A673 (cell line): Measurements from ENCODE around the gene BTBD6. TPM values are rescaled to one million over a fixed set of nuclear protein-coding genes. Genes with fewer than 3 reads are reported as not detected.

Experiments
- BruUV-seq: library from RNA; stranded (reverse); fragments of 400-500 nt; replicated peaks from 2 replicates; lab custom pipeline; 2021; lab: Mats Ljungman, UMichigan
- CTCF ChIA-PET: fragments of 300-600 bp; sonication (Branson Sonifier 250); formaldehyde crosslinking; loops from one replicate; lab custom pipeline; 2022; ENCODE audit warnings: antibody characterized with exemption; lab: Charles Lee
- POLR2A ChIA-PET: fragments of 300-600 bp; sonication (Branson Sonifier 250); formaldehyde crosslinking; loops from one replicate; lab custom pipeline; 2022; ENCODE audit warnings: antibody characterized with exemption; ENCODE audit not compliant: low non-redundant PET; lab: Charles Lee
- DNase-seq: peaks from one replicate; pipeline ENCODE4 v3.0.0-alpha.2; 2015; ENCODE audit warnings: low spot score
- H3K27ac ChIP-seq: fragments of 200-600 bp; sonication (generic); 2 replicates; pipeline ENCODE4 v1.5.1; 2016; ENCODE audit warnings: mixed run types, low read depth, mild to moderate bottlenecking, mixed read lengths, antibody characterized with exemption, low read length; ENCODE audit not compliant: poor library complexity, severe bottlenecking
- H3K27me3 ChIP-seq: fragments of 200-600 bp; sonication (generic); replicated peaks from 2 replicates; pipeline ENCODE4 v1.6.1; 2017; ENCODE audit warnings: mixed run types, low read depth, mild to moderate bottlenecking, mixed read lengths, antibody characterized with exemption, low read length; ENCODE audit not compliant: insufficient read depth, poor library complexity
- H3K36me3 ChIP-seq: fragments of 200-600 bp; sonication (generic); 2 replicates; pipeline ENCODE4 v1.6.1; 2016; ENCODE audit warnings: mixed run types, mild to moderate bottlenecking, mixed read lengths, antibody characterized with exemption, low read length; ENCODE audit not compliant: insufficient read depth, poor library complexity, severe bottlenecking
- H3K4me1 ChIP-seq: fragments of 200-600 bp; sonication (generic); 2 replicates; pipeline ENCODE4 v1.6.1; 2017; ENCODE audit warnings: mixed run types, mild to moderate bottlenecking, mixed read lengths, antibody characterized with exemption, low read length; ENCODE audit not compliant: insufficient read depth, poor library complexity, severe bottlenecking
- H3K4me3 ChIP-seq: fragments of 200-600 bp; sonication (generic); 2 replicates; pipeline ENCODE4 v1.5.1; 2016; ENCODE audit warnings: low read depth, mixed run types, mild to moderate bottlenecking, mixed read lengths, low read length; ENCODE audit not compliant: poor library complexity, severe bottlenecking
- H3K9me3 ChIP-seq: fragments of 200-600 bp; sonication (generic); 2 replicates; pipeline ENCODE4 v1.6.1; 2016; ENCODE audit warnings: mixed run types, low read depth, mild to moderate bottlenecking, mixed read lengths, antibody characterized with exemption, low read length; ENCODE audit not compliant: poor library complexity, severe bottlenecking
- EZH2 ChIP-seq: fragments of 200-600 bp; sonication (generic); IDR thresholded peaks from 2 replicates; pipeline ENCODE4 v1.6.1; 2017; ENCODE audit warnings: borderline replicate concordance, low read depth, mild to moderate bottlenecking, mixed read lengths, antibody characterized with exemption, low read length; ENCODE audit not compliant: poor library complexity, severe bottlenecking
- intact Hi-C: fragments of 100-400 bp; cut with micrococcal nuclease; formaldehyde crosslinking; loops from one replicate; pipeline ENCODE4 v1.10.0; 2022; ENCODE audit not compliant: unreplicated experiment
- total RNA-seq: library from RNA; stranded (reverse); gene quantifications from 2 replicates; pipeline ENCODE4 v1.2.3, GENCODE V29; 2021
- TF ChIP-seq, protein P1 (sequence below): fragments of 300-800, 200-600 bp; sonication (generic); conservative IDR thresholded peaks from 2 replicates; pipeline ENCODE4 v1.5.1; 2017; ENCODE audit warnings: low read depth, mild to moderate bottlenecking, antibody characterized with exemption, low read length, moderate library complexity, mixed read lengths

The BTBD6 gene
- total RNA-seq, 1 experiment from 2014 or later = 39.9 TPM

DNA sequence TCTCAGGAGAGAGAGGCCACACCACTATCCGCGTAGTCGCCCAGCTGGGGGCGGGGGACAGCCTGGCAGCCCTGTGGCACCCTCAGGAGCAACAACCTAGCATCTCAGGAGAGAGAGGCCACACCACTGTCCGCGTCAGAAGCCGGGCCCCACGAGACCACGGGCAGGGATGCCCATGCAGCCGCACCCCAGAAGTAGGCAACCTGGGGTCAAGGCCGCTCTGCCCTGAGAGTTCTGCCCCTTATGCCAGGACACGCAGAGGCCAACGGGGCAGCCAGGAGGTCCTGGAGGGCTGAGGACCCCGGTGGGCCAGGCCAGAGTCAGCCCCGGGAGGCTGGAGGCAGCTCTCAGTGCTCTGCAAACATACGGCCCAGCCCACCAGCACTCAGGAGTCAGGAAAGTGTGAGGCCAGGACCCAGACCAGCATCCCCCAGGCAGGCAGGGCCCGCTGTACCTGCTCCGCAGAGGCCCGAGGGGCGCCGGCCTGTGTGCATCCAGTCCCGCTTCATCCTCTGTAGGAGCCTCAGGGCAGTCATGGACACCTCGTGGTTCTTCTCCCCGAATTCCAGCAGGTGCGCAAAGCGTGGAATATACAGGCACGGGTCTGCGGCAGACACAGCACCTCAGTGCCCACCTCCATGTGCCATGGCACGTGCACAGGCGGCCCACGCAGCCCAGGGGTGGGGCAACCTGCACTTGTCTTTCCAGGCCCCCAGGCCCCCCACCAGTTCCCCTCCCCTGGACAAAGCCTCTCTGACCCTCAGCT, 7.3 kb upstream of the BTBD6 start:
- no peak overlapping the region for H3K27ac ChIP-seq
- no peaks in the 10 kb centered on the region for H3K27me3 ChIP-seq
- H3K4me3 ChIP-seq = no peak overlapping the region
- ChIA-PET POLR2A (no interaction called here), CTCF (no interaction called here)
- intact Hi-C loops = no loop called here
- H3K36me3 ChIP-seq = no peaks in the 10 kb centered on the region
- no peak for TF ChIP-seq EZH2
- TF ChIP-seq, protein P1, sequence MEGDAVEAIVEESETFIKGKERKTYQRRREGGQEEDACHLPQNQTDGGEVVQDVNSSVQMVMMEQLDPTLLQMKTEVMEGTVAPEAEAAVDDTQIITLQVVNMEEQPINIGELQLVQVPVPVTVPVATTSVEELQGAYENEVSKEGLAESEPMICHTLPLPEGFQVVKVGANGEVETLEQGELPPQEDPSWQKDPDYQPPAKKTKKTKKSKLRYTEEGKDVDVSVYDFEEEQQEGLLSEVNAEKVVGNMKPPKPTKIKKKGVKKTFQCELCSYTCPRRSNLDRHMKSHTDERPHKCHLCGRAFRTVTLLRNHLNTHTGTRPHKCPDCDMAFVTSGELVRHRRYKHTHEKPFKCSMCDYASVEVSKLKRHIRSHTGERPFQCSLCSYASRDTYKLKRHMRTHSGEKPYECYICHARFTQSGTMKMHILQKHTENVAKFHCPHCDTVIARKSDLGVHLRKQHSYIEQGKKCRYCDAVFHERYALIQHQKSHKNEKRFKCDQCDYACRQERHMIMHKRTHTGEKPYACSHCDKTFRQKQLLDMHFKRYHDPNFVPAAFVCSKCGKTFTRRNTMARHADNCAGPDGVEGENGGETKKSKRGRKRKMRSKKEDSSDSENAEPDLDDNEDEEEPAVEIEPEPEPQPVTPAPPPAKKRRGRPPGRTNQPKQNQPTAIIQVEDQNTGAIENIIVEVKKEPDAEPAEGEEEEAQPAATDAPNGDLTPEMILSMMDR = no peak
- no peaks in the 10 kb centered on the region for H3K9me3 ChIP-seq
- DNase-seq = no peak
- BruUV-seq = no TSS peak
- no peaks in the 10 kb centered on the region for H3K4me1 ChIP-seq

DNA sequence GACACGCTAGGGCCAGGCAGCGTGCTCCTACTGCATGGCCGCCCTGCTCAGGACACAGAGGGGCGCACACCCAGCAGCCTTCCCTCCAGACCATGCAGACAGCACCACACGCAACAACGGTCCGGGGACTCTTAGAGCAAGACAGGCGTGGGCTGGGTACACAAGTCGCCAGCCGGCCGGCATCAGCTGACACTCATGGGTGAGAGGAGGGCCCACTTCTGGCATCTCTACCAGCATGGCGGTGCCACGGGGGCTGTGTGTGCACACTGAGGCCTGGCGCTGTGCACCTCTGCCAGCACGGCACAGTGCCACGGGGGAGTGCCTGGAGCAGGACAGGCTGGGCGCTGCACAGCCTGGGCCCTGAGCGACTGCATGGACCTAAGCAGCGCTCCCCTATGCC, 6.7 kb upstream of the BTBD6 start:
- intact Hi-C loops = no loop called here
- no TSS peak for BruUV-seq

DNA sequence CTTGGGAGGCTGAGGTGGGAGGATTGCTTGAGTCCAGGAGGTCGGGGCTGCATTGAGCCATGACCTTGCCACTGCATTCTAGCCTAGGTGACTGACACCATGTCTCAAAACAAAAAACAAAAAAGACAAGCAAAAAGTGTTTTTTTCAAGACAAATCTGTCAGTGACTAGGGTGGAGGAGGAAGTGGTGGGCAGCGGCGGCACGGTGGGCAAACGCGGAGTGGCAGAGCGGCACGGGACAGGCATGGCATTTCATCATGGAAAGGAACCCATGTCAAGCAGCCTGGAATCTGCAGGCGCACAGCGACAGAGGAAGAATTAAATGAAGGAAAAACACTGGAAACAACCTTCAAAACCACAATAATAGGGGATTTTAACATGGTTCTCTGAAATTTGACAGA, 4.0 kb upstream of the BTBD6 start:
- ChIA-PET CTCF (no interaction called here), POLR2A (no interaction called here)
- intact Hi-C loops = no loop called here
- TF ChIP-seq, protein P1 = no peak
- TF ChIP-seq EZH2 = no peak
- peaks cover 7% of the 10 kb centered on the region for H3K36me3 ChIP-seq
- H3K27ac ChIP-seq = no peak overlapping the region
- no peaks in the 10 kb centered on the region for H3K9me3 ChIP-seq
- BruUV-seq = no TSS peak
- DNase-seq = no peak
- no peak overlapping the region for H3K4me3 ChIP-seq
- peaks cover 5% of the 10 kb centered on the region for H3K4me1 ChIP-seq
- H3K27me3 ChIP-seq = no peaks in the 10 kb centered on the region

More for the DNA sequence above, 6.7 kb upstream of the BTBD6 start:
- POLR2A ChIA-PET = no interaction called here
- no peak overlapping the region for H3K27ac ChIP-seq
- TF ChIP-seq EZH2 = no peak
- TF ChIP-seq, protein P1 = no peak
- no peak overlapping the region for H3K4me3 ChIP-seq
- no peak for DNase-seq
- no peaks in the 10 kb centered on the region for H3K27me3 ChIP-seq
- no peaks in the 10 kb centered on the region for H3K36me3 ChIP-seq
- CTCF ChIA-PET = no interaction called here
- H3K4me1 ChIP-seq = no peaks in the 10 kb centered on the region
- no peaks in the 10 kb centered on the region for H3K9me3 ChIP-seq
